Duodenal mucosa (tissue), 2 donors: ENCODE results near the gene KPRP.

Experiments used
- H3K27ac ChIP-seq: one replicate; pipeline ENCODE4 v1.7.0; 2013; ENCODE audit warnings: low read depth, low read length
- H3K27me3 ChIP-seq, 2 donors: one replicate each; pipeline ENCODE4 v1.7.0; 2013; ENCODE audit warnings: low read length in 2 of 2, control low read depth in 1 of 2; ENCODE audit not compliant: insufficient read depth in 2 of 2, control insufficient read depth in 1 of 2
- H3K36me3 ChIP-seq, 2 donors: one replicate each; pipeline ENCODE4 v1.7.0; 2013; ENCODE audit warnings: low read length in 2 of 2, control low read depth in 1 of 2; ENCODE audit not compliant: insufficient read depth in 2 of 2, control insufficient read depth in 1 of 2
- H3K4me1 ChIP-seq, 2 donors: one replicate each; pipeline ENCODE4 v1.7.0; 2013; ENCODE audit warnings: low read length in 2 of 2, control low read depth in 1 of 2; ENCODE audit not compliant: insufficient read depth in 2 of 2, control insufficient read depth in 1 of 2
- H3K4me3 ChIP-seq, 2 donors: one replicate each; pipeline ENCODE4 v1.7.0; 2013; ENCODE audit warnings: low read length in 2 of 2, low read depth in 1 of 2
- H3K9ac ChIP-seq, 2 donors: one replicate each; pipeline ENCODE4 v1.7.0; 2013; ENCODE audit warnings: low read length in 2 of 2, low read depth in 1 of 2
- H3K9me3 ChIP-seq, 2 donors: one replicate each; pipeline ENCODE4 v1.7.0; 2013; ENCODE audit warnings: low read length in 2 of 2, control low read depth in 1 of 2; ENCODE audit not compliant: control insufficient read depth in 1 of 2

KPRP gene

GRCh38 chr1:152745765-152746444 lies 11.9 kb upstream of the KPRP start:
- Histone ChIP-seq H3K4me1 (no peaks in the 10 kb centered on the region), H3K27me3 (no peaks in the 10 kb centered on the region), H3K4me3 (no peak overlapping the region), H3K9me3 (no peaks in the 10 kb centered on the region), H3K36me3 (no peaks in the 10 kb centered on the region), H3K9ac (no peak overlapping the region), H3K27ac (no peak overlapping the region)

- Histone ChIP-seq H3K27ac (no peak overlapping the region), H3K4me3 (no peak overlapping the region), H3K27me3 (no peaks in the 10 kb centered on the region), H3K9ac (no peak overlapping the region), H3K4me1 (no peaks in the 10 kb centered on the region), H3K36me3 (no peaks in the 10 kb centered on the region), H3K9me3 (no peaks in the 10 kb centered on the region)
Observed at GRCh38 chr1:152747831-152748230, 10.0 kb upstream of the KPRP start.

GRCh38 chr1:152752225-152752624 lies 5.6 kb upstream of the KPRP start:
- Histone ChIP-seq H3K9ac (no peak overlapping the region), H3K4me3 (no peak overlapping the region), H3K9me3 (no peaks in the 10 kb centered on the region)

GRCh38 chr1:152753586-152753985 lies 4.2 kb upstream of the KPRP start:
- Histone ChIP-seq H3K36me3 (no peaks in the 10 kb centered on the region), H3K4me3 (no peak overlapping the region), H3K4me1 (no peaks in the 10 kb centered on the region), H3K9me3 (no peaks in the 10 kb centered on the region), H3K27ac (no peak overlapping the region), H3K27me3 (no peaks in the 10 kb centered on the region), H3K9ac (no peak overlapping the region)

More at GRCh38 chr1:152752225-152752624, 5.6 kb upstream of the KPRP start:
- no peaks in the 10 kb centered on the region for H3K27me3 ChIP-seq
- H3K27ac ChIP-seq: no peak overlapping the region
- no peaks in the 10 kb centered on the region for H3K4me1 ChIP-seq
- no peaks in the 10 kb centered on the region for H3K36me3 ChIP-seq

GRCh38 chr1:152756872-152757271 lies 953 bp upstream of the KPRP start:
- Histone ChIP-seq H3K27me3 (no peaks in the 10 kb centered on the region), H3K9ac (no peak overlapping the region), H3K4me3 (no peak overlapping the region), H3K9me3 (no peaks in the 10 kb centered on the region), H3K27ac (no peak overlapping the region), H3K36me3 (no peaks in the 10 kb centered on the region), H3K4me1 (no peaks in the 10 kb centered on the region)

GRCh38 chr1:152758636-152759035 lies 811 bp downstream of the KPRP start:
- H3K9me3 ChIP-seq: no peaks in the 10 kb centered on the region

GRCh38 chr1:152759453-152760173 lies 1.8 kb downstream of the KPRP start:
- H3K27me3 ChIP-seq: no peaks in the 10 kb centered on the region
- no peaks in the 10 kb centered on the region for H3K9me3 ChIP-seq
- no peak overlapping the region for H3K9ac ChIP-seq

More at GRCh38 chr1:152758636-152759035, 811 bp downstream of the KPRP start:
- Histone ChIP-seq H3K36me3 (no peaks in the 10 kb centered on the region), H3K9ac (no peak overlapping the region), H3K27ac (no peak overlapping the region), H3K27me3 (no peaks in the 10 kb centered on the region), H3K4me1 (no peaks in the 10 kb centered on the region), H3K4me3 (no peak overlapping the region)

GRCh38 chr1:152760551-152761190 lies 2.8 kb downstream of the KPRP start:
- Histone ChIP-seq H3K36me3 (no peaks in the 10 kb centered on the region), H3K27ac (no peak overlapping the region)

More at GRCh38 chr1:152759453-152760173, 1.8 kb downstream of the KPRP start:
- Histone ChIP-seq H3K4me1 (no peaks in the 10 kb centered on the region), H3K36me3 (no peaks in the 10 kb centered on the region), H3K27ac (no peak overlapping the region), H3K4me3 (no peak overlapping the region)

GRCh38 chr1:152761609-152762213 lies 3.9 kb downstream of the KPRP start:
- Histone ChIP-seq H3K36me3 (no peaks in the 10 kb centered on the region), H3K4me3 (no peak overlapping the region), H3K27ac (no peak overlapping the region), H3K27me3 (no peaks in the 10 kb centered on the region), H3K4me1 (no peaks in the 10 kb centered on the region), H3K9ac (no peak overlapping the region), H3K9me3 (no peaks in the 10 kb centered on the region)

More at GRCh38 chr1:152760551-152761190, 2.8 kb downstream of the KPRP start:
- H3K27me3 ChIP-seq: no peaks in the 10 kb centered on the region
- H3K9me3 ChIP-seq: no peaks in the 10 kb centered on the region
- H3K4me3 ChIP-seq: no peak overlapping the region
- no peaks in the 10 kb centered on the region for H3K4me1 ChIP-seq
- no peak overlapping the region for H3K9ac ChIP-seq
